Large intestine (tissue), 3 donors: ENCODE data around the gene ETV6. TPM values are rescaled to one million over a fixed set of nuclear protein-coding genes. Genes with fewer than 3 reads are reported as not detected.

Experiments
- DNase-seq, 2 donors: peaks; one replicate each; pipeline versions ENCODE4 v3.0.0 to v3.0.0-alpha.2; 2013
- H3K27ac ChIP-seq: one replicate; pipeline ENCODE4 v1.5.1; 2013; ENCODE audit warnings: low read length
- H3K27me3 ChIP-seq: 2 replicates; pipeline ENCODE4 v1.6.1; 2013; ENCODE audit warnings: low read length; ENCODE audit not compliant: control insufficient read depth, insufficient read depth
- H3K36me3 ChIP-seq: 2 replicates; pipeline ENCODE4 v1.6.1; 2013; ENCODE audit warnings: low read length; ENCODE audit not compliant: control insufficient read depth, insufficient read depth
- H3K4me1 ChIP-seq: one replicate; pipeline ENCODE4 v1.6.1; 2013; ENCODE audit warnings: low read length; ENCODE audit not compliant: control insufficient read depth, insufficient read depth
- H3K4me3 ChIP-seq: one replicate; pipeline ENCODE4 v1.5.1; 2013; ENCODE audit warnings: low read length
- H3K9me3 ChIP-seq: one replicate; pipeline ENCODE4 v1.6.1; 2013; ENCODE audit warnings: mild to moderate bottlenecking, low read depth, low read length, moderate library complexity; ENCODE audit not compliant: control insufficient read depth
- WGBS: methylation state at CpG from one replicate; pipeline ENCODE4 v1.1.5; 2013; ENCODE audit warnings: low lambda C conversion rate; ENCODE audit not compliant: insufficient coverage; 5-methylcytosine and 5-hydroxymethylcytosine counted together
- polyA plus RNA-seq: library from polyadenylated mRNA; unstranded; fragments of 120-200 nt; gene quantifications from one replicate; pipeline ENCODE4 v1.2.1, GENCODE V29; 2013

ETV6 gene
- polyA plus RNA-seq, 1 donor = 14.9 TPM

GRCh38 chr12:11822081-11822834, 172.8 kb downstream of the ETV6 start:
- Histone ChIP-seq H3K9me3 (no peaks in the 10 kb centered on the region), H3K36me3 (peaks cover 2% of the 10 kb centered on the region), H3K4me1 (peaks cover 1% of the 10 kb centered on the region), H3K4me3 (no peak overlapping the region), H3K27me3 (no peaks in the 10 kb centered on the region), H3K27ac (no peak overlapping the region)
- DNase-seq = no peak
- WGBS = 70% methylated on average over 3 of the region's 15 CpGs

GRCh38 chr12:11823043-11823442, 173.6 kb downstream of the ETV6 start:
- Histone ChIP-seq H3K27ac (no peak overlapping the region), H3K9me3 (no peaks in the 10 kb centered on the region), H3K4me3 (no peak overlapping the region), H3K36me3 (peaks cover 2% of the 10 kb centered on the region), H3K27me3 (no peaks in the 10 kb centered on the region), H3K4me1 (peaks cover 6% of the 10 kb centered on the region)
- no CpG with 5 or more reads among the region's 7 CpGs for WGBS
- DNase-seq = no peak

- 100% methylated on average over 2 of the region's 9 CpGs for WGBS
- Histone ChIP-seq H3K27ac (no peak overlapping the region), H3K4me3 (no peak overlapping the region), H3K9me3 (no peaks in the 10 kb centered on the region), H3K4me1 (peaks cover 6% of the 10 kb centered on the region), H3K27me3 (no peaks in the 10 kb centered on the region), H3K36me3 (peaks cover 2% of the 10 kb centered on the region)
- DNase-seq = no peak
These were observed 174.1 kb downstream of the ETV6 start for GRCh38 chr12:11823593-11823992.

GRCh38 chr12:11824069-11824468, 174.6 kb downstream of the ETV6 start:
- DNase-seq = no peak
- Histone ChIP-seq H3K4me3 (no peak overlapping the region), H3K27me3 (no peaks in the 10 kb centered on the region), H3K9me3 (no peaks in the 10 kb centered on the region), H3K27ac (no peak overlapping the region), H3K4me1 (peaks cover 6% of the 10 kb centered on the region), H3K36me3 (peaks cover 2% of the 10 kb centered on the region)
- WGBS = no CpG with 5 or more reads among the region's 7 CpGs

- no peak overlapping the region for H3K27ac ChIP-seq
These were observed 175.3 kb downstream of the ETV6 start for GRCh38 chr12:11824736-11825135.

GRCh38 chr12:11825278-11825677, 175.8 kb downstream of the ETV6 start:
- no peaks in the 10 kb centered on the region for H3K9me3 ChIP-seq
- DNase-seq = no peak
- peaks cover 10% of the 10 kb centered on the region for H3K4me1 ChIP-seq
- no peaks in the 10 kb centered on the region for H3K27me3 ChIP-seq
- H3K27ac ChIP-seq = no peak overlapping the region
- 100% methylated on average over 2 of the region's 7 CpGs for WGBS
- no peaks in the 10 kb centered on the region for H3K36me3 ChIP-seq
- H3K4me3 ChIP-seq = no peak overlapping the region

More at GRCh38 chr12:11824736-11825135, 175.3 kb downstream of the ETV6 start:
- peaks cover 2% of the 10 kb centered on the region for H3K36me3 ChIP-seq
- no peaks in the 10 kb centered on the region for H3K27me3 ChIP-seq
- no peak for DNase-seq
- H3K4me3 ChIP-seq = no peak overlapping the region
- no peaks in the 10 kb centered on the region for H3K9me3 ChIP-seq
- H3K4me1 ChIP-seq = peaks cover 7% of the 10 kb centered on the region
- WGBS = 93% methylated on average over 2 of the region's 3 CpGs

GRCh38 chr12:11826574-11826973, 177.1 kb downstream of the ETV6 start:
- no peaks in the 10 kb centered on the region for H3K36me3 ChIP-seq
- H3K27me3 ChIP-seq = no peaks in the 10 kb centered on the region
- H3K4me1 ChIP-seq = peaks cover 10% of the 10 kb centered on the region
- no peak overlapping the region for H3K27ac ChIP-seq
- no peaks in the 10 kb centered on the region for H3K9me3 ChIP-seq
- H3K4me3 ChIP-seq = no peak overlapping the region
- no CpG with 5 or more reads among the region's 3 CpGs for WGBS
- no peak for DNase-seq

- H3K9me3 ChIP-seq = no peaks in the 10 kb centered on the region
- H3K4me3 ChIP-seq = no peak overlapping the region
- no peak overlapping the region for H3K27ac ChIP-seq
- no peaks in the 10 kb centered on the region for H3K36me3 ChIP-seq
- H3K27me3 ChIP-seq = no peaks in the 10 kb centered on the region
- DNase-seq = no peak
- WGBS = 43% methylated on average over 4 of the region's 17 CpGs
- peaks cover 10% of the 10 kb centered on the region for H3K4me1 ChIP-seq
These were observed 177.9 kb downstream of the ETV6 start for GRCh38 chr12:11827091-11828061.

GRCh38 chr12:11829764-11830194, 180.3 kb downstream of the ETV6 start:
- Histone ChIP-seq H3K36me3 (no peaks in the 10 kb centered on the region), H3K27ac (no peak overlapping the region), H3K4me3 (no peak overlapping the region), H3K9me3 (no peaks in the 10 kb centered on the region), H3K27me3 (no peaks in the 10 kb centered on the region), H3K4me1 (peaks cover 10% of the 10 kb centered on the region)
- no peak for DNase-seq
- no CpG with 5 or more reads among the region's 4 CpGs for WGBS

GRCh38 chr12:11830307-11830801, 180.9 kb downstream of the ETV6 start:
- H3K4me1 ChIP-seq = peaks cover 10% of the 10 kb centered on the region
- no peaks in the 10 kb centered on the region for H3K27me3 ChIP-seq
- no peak overlapping the region for H3K4me3 ChIP-seq
- no peaks in the 10 kb centered on the region for H3K9me3 ChIP-seq
- H3K36me3 ChIP-seq = no peaks in the 10 kb centered on the region
- WGBS = 100% methylated on average over 1 of the region's 5 CpGs
- H3K27ac ChIP-seq = no peak overlapping the region
- DNase-seq = no peak
